Melanocyte of skin (primary cell): ENCODE results near the gene USP53. TPM values are rescaled to one million over a fixed set of nuclear protein-coding genes. Genes with fewer than 3 reads are reported as not detected.

Source experiments
- total RNA-seq, 2 donors: library from RNA; depleted of rRNA; stranded (reverse); fragments of >200 nt; gene quantifications; 2 replicates each; pipeline ENCODE4 v1.2.3, GENCODE V29; 2012

The USP53 gene
- total RNA-seq, result 10 to 100 TPM; 12.7 to 73.6 TPM

GRCh38 chr4:119212234-119212963, at the start of gene USP53:
TSS of gene USP53 (plus strand) at chr4:119212713. CDS start at chr4:119239760, 27,047 bp downstream.

GRCh38 chr4:119321921-119322687, 109.6 kb downstream of the USP53 start, which contains the start of gene FABP2:
TSS of gene FABP2 (minus strand) at chr4:119322138. CDS start at chr4:119322102, 36 bp downstream.

Other genes starting within 250 kb of the USP53 start
- not detected for gene MYOZ2, start 76.9 kb upstream of the USP53 start, total RNA-seq
- not detected for gene FABP2, start 109.4 kb downstream of the USP53 start, total RNA-seq